ENCODE data around the gene FAM222A. TPM values are rescaled to one million over a fixed set of nuclear protein-coding genes. Genes with fewer than 3 reads are reported as not detected.

Gene FAM222A
- total and polyA plus RNA-seq, 2 of the 4 experiments (the other 2 are of a cell fraction): under 0.01 to 0.32 TPM

GRCh38 chr12:109767456-109767855 is 53.8 kb downstream of the FAM222A start:
- Histone ChIP-seq H3K23ac (ENCODE audit: low read depth, low read length) (no peak overlapping the region), H3K27ac (ENCODE audit: insufficient read depth, low read length) (no peak overlapping the region), H2BK15ac (ENCODE audit: low read depth, low read length) (no peak overlapping the region), H2BK120ac (ENCODE audit: low read depth, low read length) (no peak overlapping the region), H3K4me3 (ENCODE audit: insufficient read depth, low read depth, low read length) (no peak overlapping the region), H4K91ac (ENCODE audit: insufficient read depth, low read depth, low read length) (no peak overlapping the region), H2AFZ (replicated peaks; ENCODE audit: low read length, poor library complexity) (no peak overlapping the region), H4K5ac (ENCODE audit: low read depth, low read length) (no peak overlapping the region), H2AK5ac (ENCODE audit: low read depth, low read length) (no peak overlapping the region), H3K4me2 (ENCODE audit: low read depth, low read length) (no peak overlapping the region), H3K27me3 (ENCODE audit: control insufficient read depth, insufficient read depth, low read length) (peaks cover 2% of the 10 kb centered on the region; the same call in 1 of the 2 replicates), H3K9me3 (ENCODE audit: control insufficient read depth, insufficient read depth, low read length) (peaks cover 2% of the 10 kb centered on the region; the same call in 1 of the 2 replicates), H3K9ac (ENCODE audit: low read depth, low read length) (no peak overlapping the region), H2AK9ac (replicated peaks; ENCODE audit: low read depth, low read length, poor library complexity) (no peak overlapping the region), H3K14ac (replicated peaks; ENCODE audit: low read depth, low read length) (no peak overlapping the region), H3K79me1 (ENCODE audit: low read depth in 1 of 2, low read length in 2 of 2) (no peaks in the 10 kb centered on the region), H3K36me3 (ENCODE audit: control insufficient read depth, insufficient read depth, low read length) (no peaks in the 10 kb centered on the region), H3K56ac (ENCODE audit: extremely low read depth, insufficient read depth, low read length) (no peak overlapping the region), H3K18ac (ENCODE audit: low read depth, low read length) (no peak overlapping the region), H4K8ac (ENCODE audit: low read depth in 2 of 2, low read length in 2 of 2) (no peak overlapping the region), H3K9me1 (ENCODE audit: insufficient read depth, low read length) (no peaks in the 10 kb centered on the region), H3K4ac (ENCODE audit: low read depth, low read length) (no peak overlapping the region), H3K4me1 (ENCODE audit: control insufficient read depth, insufficient read depth, low read length) (no peaks in the 10 kb centered on the region), H2BK20ac (ENCODE audit: low read depth, low read length) (no peak overlapping the region), H4K20me1 (ENCODE audit: insufficient read depth, low read length) (no peaks in the 10 kb centered on the region), H2BK5ac (ENCODE audit: low read depth, low read length, poor library complexity, severe bottlenecking) (no peak overlapping the region)
- WGBS, 2 experiments (ENCODE audit: extremely low coverage in 2 of 2, insufficient read length in 1 of 2): 82% methylated on average over 2 of the region's 4 CpGs; no CpG with 5 or more reads in 1 of the 2 experiments
- TF ChIP-seq RFX5 (IDR thresholded peaks at IDR 0.05; ENCODE audit: low read depth, low read length): no peak
- no peak for TF ChIP-seq MAFK (IDR thresholded peaks at IDR 0.05; ENCODE audit: low read depth, low read length)
- no peak for TF ChIP-seq NFE2L2 (IDR thresholded peaks at IDR 0.05; ENCODE audit: low read depth, low read length)
- no peak for TF ChIP-seq CHD1 (IDR thresholded peaks at IDR 0.05; ENCODE audit: low read depth, low read length)
- TF ChIP-seq, protein P1, sequence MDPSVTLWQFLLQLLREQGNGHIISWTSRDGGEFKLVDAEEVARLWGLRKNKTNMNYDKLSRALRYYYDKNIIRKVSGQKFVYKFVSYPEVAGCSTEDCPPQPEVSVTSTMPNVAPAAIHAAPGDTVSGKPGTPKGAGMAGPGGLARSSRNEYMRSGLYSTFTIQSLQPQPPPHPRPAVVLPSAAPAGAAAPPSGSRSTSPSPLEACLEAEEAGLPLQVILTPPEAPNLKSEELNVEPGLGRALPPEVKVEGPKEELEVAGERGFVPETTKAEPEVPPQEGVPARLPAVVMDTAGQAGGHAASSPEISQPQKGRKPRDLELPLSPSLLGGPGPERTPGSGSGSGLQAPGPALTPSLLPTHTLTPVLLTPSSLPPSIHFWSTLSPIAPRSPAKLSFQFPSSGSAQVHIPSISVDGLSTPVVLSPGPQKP (IDR thresholded peaks at IDR 0.05; ENCODE audit: borderline replicate concordance, low read depth, low read length): no peak
- TF ChIP-seq, protein P2, sequence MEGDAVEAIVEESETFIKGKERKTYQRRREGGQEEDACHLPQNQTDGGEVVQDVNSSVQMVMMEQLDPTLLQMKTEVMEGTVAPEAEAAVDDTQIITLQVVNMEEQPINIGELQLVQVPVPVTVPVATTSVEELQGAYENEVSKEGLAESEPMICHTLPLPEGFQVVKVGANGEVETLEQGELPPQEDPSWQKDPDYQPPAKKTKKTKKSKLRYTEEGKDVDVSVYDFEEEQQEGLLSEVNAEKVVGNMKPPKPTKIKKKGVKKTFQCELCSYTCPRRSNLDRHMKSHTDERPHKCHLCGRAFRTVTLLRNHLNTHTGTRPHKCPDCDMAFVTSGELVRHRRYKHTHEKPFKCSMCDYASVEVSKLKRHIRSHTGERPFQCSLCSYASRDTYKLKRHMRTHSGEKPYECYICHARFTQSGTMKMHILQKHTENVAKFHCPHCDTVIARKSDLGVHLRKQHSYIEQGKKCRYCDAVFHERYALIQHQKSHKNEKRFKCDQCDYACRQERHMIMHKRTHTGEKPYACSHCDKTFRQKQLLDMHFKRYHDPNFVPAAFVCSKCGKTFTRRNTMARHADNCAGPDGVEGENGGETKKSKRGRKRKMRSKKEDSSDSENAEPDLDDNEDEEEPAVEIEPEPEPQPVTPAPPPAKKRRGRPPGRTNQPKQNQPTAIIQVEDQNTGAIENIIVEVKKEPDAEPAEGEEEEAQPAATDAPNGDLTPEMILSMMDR (conservative IDR thresholded peaks at IDR 0.05; ENCODE audit: low read depth, low read length): no peak
- no peak for TF ChIP-seq FOS (IDR thresholded peaks at IDR 0.05; ENCODE audit: low read depth, low read length)
- no TSS peak for BruUV-seq (replicated peaks)
- ChIA-PET CTCF (interaction anchor here (1.0 kb wide), 1 partner anchor 8 kb away, joined by 3 read pairs; no protein-coding TSS in a partner anchor), POLR2A (ENCODE audit: unreplicated experiment) (no interaction called here)
- intact Hi-C loops (cut with micrococcal nuclease): no loop called here
- dilution Hi-C loops (cut with HindIII; ENCODE audit: low sequenced_read_pairs, unreplicated experiment): no loop called here
- DNase-seq: no peak
- in situ Hi-C loops (cut with MboI; ENCODE audit: low sequenced_read_pairs): no loop called here
- ATAC-seq (ENCODE audit: low read depth): no peak
